Karpas-422 (cell line): ENCODE data around the gene SLC35B4. TPM values are rescaled to one million over a fixed set of nuclear protein-coding genes. Genes with fewer than 3 reads are reported as not detected.

Experiments
- DNase-seq: peaks from one replicate; pipeline ENCODE4 v3.0.0-alpha.2; 2015
- H2AFZ ChIP-seq: fragments of 200-600 bp; sonication (generic); 2 replicates; pipeline ENCODE4 v1.6.1; 2014; ENCODE audit warnings: antibody characterized with exemption, low read length, mixed read lengths
- H3K27ac ChIP-seq: fragments of 200-600 bp; sonication (generic); 2 replicates; pipeline ENCODE4 v1.5.1; 2014; ENCODE audit warnings: mild to moderate bottlenecking, low read length, moderate library complexity
- H3K27me3 ChIP-seq: fragments of 200-600 bp; sonication (generic); 2 replicates; pipeline ENCODE4 v1.6.1; 2014; ENCODE audit warnings: low read length, mixed read lengths
- H3K36me3 ChIP-seq: fragments of 200-600 bp; sonication (generic); 2 replicates; pipeline ENCODE4 v1.6.1; 2014; ENCODE audit warnings: low read length, mixed read lengths; ENCODE audit not compliant: insufficient read depth
- H3K4me1 ChIP-seq: fragments of 200-600 bp; sonication (generic); 2 replicates; pipeline ENCODE4 v1.6.1; 2014; ENCODE audit warnings: mild to moderate bottlenecking, low read length, mixed read lengths
- H3K4me2 ChIP-seq: fragments of 200-600 bp; sonication (generic); 2 replicates; pipeline ENCODE4 v1.6.1; 2014; ENCODE audit warnings: low read length, low read depth, mild to moderate bottlenecking; ENCODE audit not compliant: poor library complexity, severe bottlenecking
- H3K4me3 ChIP-seq: fragments of 200-600 bp; sonication (generic); 2 replicates; pipeline ENCODE4 v1.5.1; 2014; ENCODE audit warnings: mild to moderate bottlenecking, antibody characterized with exemption, low read length, mixed read lengths
- H3K79me2 ChIP-seq: fragments of 200-600 bp; sonication (generic); 2 replicates; pipeline ENCODE4 v1.6.1; 2014; ENCODE audit warnings: mild to moderate bottlenecking, low read length, mixed read lengths
- H3K9ac ChIP-seq: fragments of 200-600 bp; sonication (generic); 2 replicates; pipeline ENCODE4 v1.6.0; 2014; ENCODE audit warnings: low read length
- H3K9me2 ChIP-seq: fragments of 200-600 bp; sonication (generic), shearing (Covaris generic); replicated peaks from 2 replicates; pipeline ENCODE4 v1.6.0; 2014; ENCODE audit warnings: mild to moderate bottlenecking, low read length, moderate library complexity; ENCODE audit not compliant: insufficient read depth
- H3K9me3 ChIP-seq: fragments of 300-700, 200-600 bp; sonication (generic); 2 replicates; pipeline ENCODE4 v1.6.1; 2014; ENCODE audit warnings: low read length, mixed read lengths
- H4K20me1 ChIP-seq: fragments of 200-600 bp; sonication (generic); 2 replicates; pipeline ENCODE4 v1.6.1; 2014; ENCODE audit warnings: mild to moderate bottlenecking, antibody characterized with exemption, low read length, low read depth; ENCODE audit not compliant: insufficient read depth
- total RNA-seq: library from RNA; depleted of rRNA; stranded (reverse); fragments of >200 nt; shearing (Covaris generic); gene quantifications from 2 replicates; pipeline ENCODE4 v1.2.3, GENCODE V29; 2014; ENCODE audit warnings: low replicate concordance

The SLC35B4 gene
- total RNA-seq, 1 experiment from 2014 or later: 15.7 TPM

DNA sequence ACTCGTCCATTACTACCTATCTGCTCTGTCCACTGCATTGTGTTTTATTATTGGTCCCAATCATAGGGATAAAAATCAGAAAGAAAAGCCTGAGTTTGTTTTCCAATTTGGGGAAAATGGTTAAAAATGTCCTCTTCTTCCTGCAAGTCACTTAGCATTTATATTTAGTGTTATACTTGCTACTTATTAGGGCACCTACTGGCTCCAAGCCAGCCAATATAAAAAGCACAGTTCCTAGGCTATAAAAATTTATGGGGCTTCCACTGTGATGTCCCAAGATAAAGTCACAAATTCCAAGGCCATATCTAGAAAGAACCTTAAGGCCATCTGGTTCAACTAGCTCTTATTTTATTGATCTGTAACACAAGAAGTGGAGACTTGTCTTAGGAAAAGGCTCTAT is 3.2 kb downstream of the SLC35B4 start:
- H3K27me3 ChIP-seq: no peaks in the 10 kb centered on the region
- no peak overlapping the region for H3K27ac ChIP-seq
- H3K36me3 ChIP-seq: no peaks in the 10 kb centered on the region
- no peak overlapping the region for H3K4me2 ChIP-seq
- H3K9ac ChIP-seq: no peak overlapping the region
- DNase-seq: no peak
- no peaks in the 10 kb centered on the region for H3K9me2 ChIP-seq
- peaks cover 71% of the 10 kb centered on the region for H3K79me2 ChIP-seq
- no peaks in the 10 kb centered on the region for H4K20me1 ChIP-seq
- H3K4me3 ChIP-seq: no peak overlapping the region
- no peaks in the 10 kb centered on the region for H3K9me3 ChIP-seq
- peaks cover 20% of the 10 kb centered on the region for H3K4me1 ChIP-seq
- H2AFZ ChIP-seq: no peak overlapping the region

DNA sequence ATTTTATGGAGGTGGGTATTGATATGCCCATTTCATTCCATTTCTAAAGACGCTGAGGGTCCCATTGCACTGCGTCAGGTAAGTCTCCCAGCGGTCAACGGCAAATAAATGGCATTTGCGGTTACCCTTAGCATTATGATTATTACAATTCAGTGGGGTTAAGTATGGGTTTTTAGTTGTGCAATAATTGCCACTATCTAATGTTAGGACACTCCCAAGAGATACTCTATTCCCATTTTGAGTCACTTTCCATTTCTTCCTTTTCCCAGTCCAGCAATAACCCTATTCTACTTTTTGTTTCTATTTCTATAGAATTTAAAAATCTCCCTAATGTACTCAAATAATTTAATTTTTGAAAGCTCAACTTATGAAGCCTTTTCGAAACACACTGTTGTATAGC is 4.0 kb downstream of the SLC35B4 start:
- H3K27me3 ChIP-seq: no peaks in the 10 kb centered on the region
- no peaks in the 10 kb centered on the region for H3K36me3 ChIP-seq
- H3K4me2 ChIP-seq: no peak overlapping the region
- H3K4me1 ChIP-seq: peaks cover 20% of the 10 kb centered on the region
- no peaks in the 10 kb centered on the region for H3K9me2 ChIP-seq
- H4K20me1 ChIP-seq: no peaks in the 10 kb centered on the region
- no peak overlapping the region for H3K4me3 ChIP-seq
- H3K9me3 ChIP-seq: no peaks in the 10 kb centered on the region
- peaks cover 75% of the 10 kb centered on the region for H3K79me2 ChIP-seq
- no peak overlapping the region for H3K27ac ChIP-seq
- H3K9ac ChIP-seq: no peak overlapping the region
- H2AFZ ChIP-seq: no peak overlapping the region
- no peak for DNase-seq

GRCh38 chr7:134311807-134312206 is 4.9 kb downstream of the SLC35B4 start:
- Histone ChIP-seq H3K9ac (no peak overlapping the region), H3K27me3 (no peaks in the 10 kb centered on the region), H3K27ac (no peak overlapping the region), H3K79me2 (peaks cover 78% of the 10 kb centered on the region), H3K36me3 (no peaks in the 10 kb centered on the region), H2AFZ (no peak overlapping the region), H3K4me2 (no peak overlapping the region), H3K4me3 (no peak overlapping the region), H3K9me3 (no peaks in the 10 kb centered on the region), H3K9me2 (no peaks in the 10 kb centered on the region), H4K20me1 (no peaks in the 10 kb centered on the region), H3K4me1 (peaks cover 13% of the 10 kb centered on the region)
- no peak for DNase-seq

GRCh38 chr7:134308548-134308947 is 8.2 kb downstream of the SLC35B4 start:
- Histone ChIP-seq H2AFZ (no peak overlapping the region), H3K27ac (no peak overlapping the region), H3K4me1 (no peaks in the 10 kb centered on the region), H3K9me3 (no peaks in the 10 kb centered on the region), H3K4me3 (no peak overlapping the region), H3K36me3 (peaks cover 13% of the 10 kb centered on the region; the same call in 1 of the 2 replicates), H4K20me1 (no peaks in the 10 kb centered on the region), H3K4me2 (no peak overlapping the region), H3K9ac (no peak overlapping the region), H3K27me3 (no peaks in the 10 kb centered on the region), H3K79me2 (peaks cover 53% of the 10 kb centered on the region), H3K9me2 (no peaks in the 10 kb centered on the region)
- no peak for DNase-seq

GRCh38 chr7:134307320-134307719 is 9.4 kb downstream of the SLC35B4 start:
- H3K4me2 ChIP-seq: no peak overlapping the region
- H3K79me2 ChIP-seq: peaks cover 40% of the 10 kb centered on the region
- no peaks in the 10 kb centered on the region for H3K27me3 ChIP-seq
- DNase-seq: no peak
- no peak overlapping the region for H2AFZ ChIP-seq
- no peaks in the 10 kb centered on the region for H3K9me2 ChIP-seq
- no peak overlapping the region for H3K9ac ChIP-seq
- no peak overlapping the region for H3K27ac ChIP-seq
- H4K20me1 ChIP-seq: no peaks in the 10 kb centered on the region
- no peaks in the 10 kb centered on the region for H3K9me3 ChIP-seq
- peaks cover 13% of the 10 kb centered on the region; the same call in 1 of the 2 replicates for H3K36me3 ChIP-seq
- H3K4me1 ChIP-seq: no peaks in the 10 kb centered on the region
- H3K4me3 ChIP-seq: no peak overlapping the region

GRCh38 chr7:134302120-134302519 is 14.6 kb downstream of the SLC35B4 start:
- H3K4me2 ChIP-seq: no peak overlapping the region
- H3K9me3 ChIP-seq: no peaks in the 10 kb centered on the region
- no peaks in the 10 kb centered on the region for H4K20me1 ChIP-seq
- H3K4me3 ChIP-seq: no peak overlapping the region
- no peaks in the 10 kb centered on the region for H3K9me2 ChIP-seq
- DNase-seq: no peak
- no peaks in the 10 kb centered on the region for H3K27me3 ChIP-seq
- H2AFZ ChIP-seq: no peak overlapping the region
- H3K4me1 ChIP-seq: no peaks in the 10 kb centered on the region
- H3K9ac ChIP-seq: no peak overlapping the region
- 0 out of 2 replicates have a peak, but pooled peaks cover 3% of the 10 kb centered on the region for H3K79me2 ChIP-seq
- no peak overlapping the region for H3K27ac ChIP-seq
- peaks cover 23% of the 10 kb centered on the region; the same call in 1 of the 2 replicates for H3K36me3 ChIP-seq

DNA sequence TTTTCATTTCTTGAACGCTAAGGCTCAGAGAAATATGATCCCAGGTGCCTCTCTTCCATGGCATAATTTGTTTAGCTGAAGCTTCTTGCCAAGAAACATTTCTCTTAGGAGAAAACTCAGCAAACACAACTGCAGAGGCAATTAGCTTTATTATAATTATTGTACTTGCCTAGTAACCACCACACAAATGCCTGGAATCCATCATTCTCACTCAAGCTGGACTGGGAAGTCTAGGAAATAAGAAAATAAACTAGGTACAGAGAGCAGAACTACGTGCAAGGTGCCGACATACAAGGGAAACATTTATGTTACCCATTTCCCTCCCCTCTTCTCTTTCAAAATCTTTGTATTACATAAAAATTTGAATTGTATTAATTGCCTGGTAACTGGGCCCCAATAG is 15.1 kb downstream of the SLC35B4 start:
- Histone ChIP-seq H3K4me1 (no peaks in the 10 kb centered on the region), H3K36me3 (peaks cover 23% of the 10 kb centered on the region; the same call in 1 of the 2 replicates)
- DNase-seq: no peak

DNA sequence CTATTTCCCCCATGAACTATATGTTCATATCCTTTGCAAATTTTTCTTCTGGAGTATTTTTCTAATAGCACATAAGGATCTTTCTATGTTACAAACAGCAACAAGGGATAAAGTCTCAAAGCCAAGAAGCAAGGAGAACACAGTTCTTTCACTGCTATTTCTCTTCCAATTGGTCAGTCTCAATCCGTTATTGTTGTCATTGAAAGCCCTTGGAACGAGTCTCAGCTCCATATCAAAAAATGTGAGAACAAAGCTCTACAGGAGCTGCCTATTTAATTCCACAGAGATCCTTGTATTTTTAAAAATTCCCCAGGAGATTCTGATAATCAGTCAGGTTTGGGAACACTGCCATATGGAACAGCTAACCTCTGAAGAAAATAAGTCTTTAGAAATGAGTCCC is 15.7 kb downstream of the SLC35B4 start:
- Histone ChIP-seq H3K4me2 (no peak overlapping the region), H3K79me2 (no peaks in the 10 kb centered on the region), H3K9me2 (no peaks in the 10 kb centered on the region), H3K4me3 (no peak overlapping the region), H4K20me1 (no peaks in the 10 kb centered on the region), H2AFZ (no peak overlapping the region), H3K9ac (no peak overlapping the region), H3K27ac (no peak overlapping the region), H3K36me3 (peaks cover 21% of the 10 kb centered on the region; the same call in 1 of the 2 replicates), H3K9me3 (no peaks in the 10 kb centered on the region), H3K4me1 (no peaks in the 10 kb centered on the region), H3K27me3 (no peaks in the 10 kb centered on the region)
- no peak for DNase-seq

More for the DNA sequence above, 15.1 kb downstream of the SLC35B4 start:
- H4K20me1 ChIP-seq: no peaks in the 10 kb centered on the region
- no peak overlapping the region for H3K4me2 ChIP-seq
- H3K9me3 ChIP-seq: no peaks in the 10 kb centered on the region
- H3K9me2 ChIP-seq: no peaks in the 10 kb centered on the region
- no peak overlapping the region for H2AFZ ChIP-seq
- H3K9ac ChIP-seq: no peak overlapping the region
- H3K27me3 ChIP-seq: no peaks in the 10 kb centered on the region
- H3K79me2 ChIP-seq: 0 out of 2 replicates have a peak, but pooled peaks cover 3% of the 10 kb centered on the region
- no peak overlapping the region for H3K27ac ChIP-seq
- H3K4me3 ChIP-seq: no peak overlapping the region
